CD4-positive, alpha-beta T cell treated with Interleukin-21 for 1 hour (primary cell): ENCODE data around the gene CXADR.
"Not testable (repeated sequence)": the region's sequence is repeated elsewhere in the genome, so short reads cannot be mapped to it uniquely, and the experiment has no call there.

Experiments
- DNase-seq: peaks from one replicate; pipeline ENCODE4 v3.0.0-alpha.2; 2020

CXADR gene

DNA sequence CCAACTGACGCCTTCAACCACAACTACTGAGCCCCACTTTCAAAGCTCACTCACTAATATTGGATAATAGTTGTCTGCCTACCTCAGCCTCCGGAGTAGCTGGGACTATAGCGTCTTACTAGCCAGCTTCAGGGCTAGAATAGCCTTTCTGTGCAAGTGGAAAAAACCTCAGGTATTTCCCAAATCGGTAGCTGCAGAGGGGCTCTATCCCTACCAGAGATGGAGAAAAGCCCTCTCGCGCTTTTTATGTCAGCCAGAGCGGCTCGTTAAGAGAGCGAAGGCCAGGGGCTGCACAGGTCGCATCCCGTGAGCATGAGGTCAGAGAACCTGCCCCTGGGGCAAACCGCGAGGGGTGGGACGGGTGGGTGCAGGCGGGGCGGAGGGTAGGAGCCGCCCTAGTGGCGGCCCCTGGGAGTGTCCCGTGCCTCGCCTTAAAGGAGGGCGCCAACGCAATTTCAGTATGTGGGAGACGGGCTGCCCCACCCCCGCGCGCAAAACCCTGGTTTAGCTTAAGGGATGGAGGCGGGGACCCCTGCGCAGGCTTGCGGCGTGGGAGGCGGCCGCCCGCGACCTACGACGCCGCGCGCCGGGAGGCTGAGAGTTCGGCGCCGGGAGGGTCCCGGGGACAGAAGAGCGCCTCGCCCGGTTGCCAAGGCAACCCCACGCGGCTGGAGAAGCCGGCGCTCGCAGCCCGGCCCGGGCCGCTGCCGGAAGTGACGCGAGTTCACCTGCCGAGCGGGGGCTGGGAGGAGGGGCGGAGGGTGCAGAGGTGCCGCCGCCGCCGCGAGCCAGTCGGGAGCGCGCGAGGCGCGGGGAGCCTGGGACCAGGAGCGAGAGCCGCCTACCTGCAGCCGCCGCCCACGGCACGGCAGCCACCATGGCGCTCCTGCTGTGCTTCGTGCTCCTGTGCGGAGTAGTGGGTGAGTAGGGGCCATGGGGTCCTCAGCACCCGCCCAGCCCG lies at the start of gene CXADR:
Gene CXADR (plus strand): TSS at position 791 of the 961 bp plus-strand sequence. CDS start 87 bp downstream, at position 878.
- DNase-seq, result peak; percentile 85

GRCh38 chr21:17466166-17466565 lies 46.7 kb upstream of the CXADR start:
- no peak for DNase-seq

GRCh38 chr21:17467392-17467791 lies 45.5 kb upstream of the CXADR start:
- no peak for DNase-seq

- DNase-seq, result no peak
These were observed 45.0 kb upstream of the CXADR start for GRCh38 chr21:17467829-17468228.

- no peak for DNase-seq
These were observed 44.1 kb upstream of the CXADR start for GRCh38 chr21:17468698-17469097.

DNA sequence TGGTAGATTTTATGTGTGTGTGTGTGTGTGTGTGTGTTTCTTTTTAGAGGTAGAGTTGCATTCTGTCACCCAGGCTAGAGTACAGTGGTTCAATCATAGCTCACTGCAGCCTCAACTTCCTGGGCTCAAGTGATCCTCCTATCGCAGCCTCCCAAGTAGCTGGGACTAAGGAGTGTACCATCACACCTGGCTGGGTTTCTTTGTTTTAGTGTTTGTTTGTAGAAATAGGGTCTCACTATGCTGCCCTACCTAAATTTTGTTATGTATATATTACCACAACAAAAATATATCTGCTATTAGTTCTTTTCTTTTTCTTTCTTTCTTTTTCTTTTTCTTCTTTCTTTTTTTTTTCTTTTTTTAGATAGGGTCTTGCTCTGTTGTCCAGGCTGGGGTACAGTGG lies 43.1 kb upstream of the CXADR start:
- DNase-seq, result no peak

DNA sequence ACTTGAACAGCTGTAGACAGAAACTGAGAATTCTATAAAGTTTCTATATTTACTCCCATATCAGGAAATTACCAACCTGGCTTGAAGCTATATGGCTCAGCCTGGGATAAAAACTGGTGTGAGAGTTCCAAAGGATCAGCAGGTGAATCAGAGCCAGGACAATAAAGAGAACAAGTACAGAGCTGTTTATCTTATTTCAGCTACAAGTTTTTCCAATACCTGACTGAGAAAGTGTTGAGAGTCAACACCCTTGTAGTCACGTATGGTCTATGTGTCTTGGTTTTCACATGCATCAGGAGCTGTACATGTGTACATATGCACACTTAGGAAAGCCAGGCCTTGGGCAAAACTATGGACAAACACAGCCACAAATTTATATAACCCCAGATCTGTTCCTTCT lies 40.7 kb upstream of the CXADR start:
- DNase-seq, result no peak

DNA sequence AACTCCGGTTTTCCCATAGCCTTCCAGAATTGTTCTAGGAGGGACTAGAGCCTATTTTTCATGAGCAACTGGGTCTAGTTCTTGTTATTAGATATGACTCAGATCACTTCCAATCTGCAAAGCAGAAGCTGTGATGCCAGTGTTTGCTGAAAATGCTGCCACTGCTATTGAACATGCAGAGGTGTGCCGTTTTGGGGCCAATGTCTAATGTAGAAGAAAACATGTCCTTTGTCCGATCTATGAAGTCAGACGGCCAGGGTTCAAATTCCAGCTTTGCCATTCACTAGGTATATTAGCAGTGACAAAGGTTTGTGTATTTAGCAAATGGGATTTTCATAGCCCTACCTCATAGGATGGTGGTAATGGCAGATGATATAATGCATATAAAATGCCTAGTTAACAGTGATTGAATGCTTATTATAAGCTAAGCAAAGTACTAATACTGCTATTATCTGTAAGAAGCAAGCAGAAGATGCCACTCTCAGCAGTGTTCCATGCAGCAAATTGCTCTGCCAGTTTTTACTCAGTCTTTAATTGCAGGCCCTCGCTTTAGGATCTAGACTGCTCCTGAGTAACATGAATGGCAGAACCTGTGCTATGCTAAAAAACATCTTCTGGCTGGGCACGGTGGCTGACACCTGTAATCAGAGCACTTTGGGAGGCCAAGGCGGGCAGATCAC lies 40.1 kb upstream of the CXADR start:
- no peak for DNase-seq

- DNase-seq, result no peak
These were observed 36.8 kb upstream of the CXADR start for GRCh38 chr21:17476006-17476405.

GRCh38 chr21:17478156-17478555 lies 34.7 kb upstream of the CXADR start:
- DNase-seq, result not testable (repeated sequence)

DNA sequence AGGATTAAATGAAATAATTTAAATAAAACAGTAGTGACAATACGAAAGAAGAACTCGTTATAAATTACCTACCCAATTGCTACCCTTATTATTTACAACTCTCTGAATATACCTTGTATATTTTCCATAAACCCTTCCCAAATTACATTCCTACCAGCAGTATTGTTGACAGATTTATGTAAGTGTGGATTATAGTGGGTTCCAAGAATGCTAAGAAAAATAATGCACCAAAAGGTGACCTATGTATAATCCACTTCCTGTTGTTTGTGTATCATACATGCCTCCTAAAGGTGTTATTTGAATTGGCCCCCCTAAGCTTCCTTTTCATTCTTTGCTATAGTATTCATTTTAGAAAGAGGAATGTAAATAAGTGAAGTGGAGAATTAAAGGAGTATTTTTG lies 33.2 kb upstream of the CXADR start:
- no peak for DNase-seq

- DNase-seq, result no peak
These were observed 29.9 kb upstream of the CXADR start for GRCh38 chr21:17482928-17483327.

DNA sequence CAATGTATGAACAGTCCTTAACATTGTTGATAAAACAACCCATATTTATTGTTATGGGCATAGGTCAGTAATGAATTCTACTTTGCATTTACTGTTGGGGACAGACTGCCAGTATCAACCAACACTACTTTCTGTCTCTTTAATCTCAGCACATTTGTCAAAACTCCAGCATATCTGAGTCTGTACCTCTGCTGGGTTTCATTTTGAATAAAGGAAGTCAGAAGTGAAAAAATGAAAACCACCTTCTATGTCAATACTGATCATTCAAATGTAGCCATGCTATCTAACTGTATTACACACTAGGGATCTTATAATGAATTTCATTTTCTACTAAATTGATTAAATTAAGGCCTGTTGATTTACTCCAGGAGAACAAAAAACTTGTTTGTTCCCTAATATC lies 24.2 kb upstream of the CXADR start:
- no peak for DNase-seq

DNA sequence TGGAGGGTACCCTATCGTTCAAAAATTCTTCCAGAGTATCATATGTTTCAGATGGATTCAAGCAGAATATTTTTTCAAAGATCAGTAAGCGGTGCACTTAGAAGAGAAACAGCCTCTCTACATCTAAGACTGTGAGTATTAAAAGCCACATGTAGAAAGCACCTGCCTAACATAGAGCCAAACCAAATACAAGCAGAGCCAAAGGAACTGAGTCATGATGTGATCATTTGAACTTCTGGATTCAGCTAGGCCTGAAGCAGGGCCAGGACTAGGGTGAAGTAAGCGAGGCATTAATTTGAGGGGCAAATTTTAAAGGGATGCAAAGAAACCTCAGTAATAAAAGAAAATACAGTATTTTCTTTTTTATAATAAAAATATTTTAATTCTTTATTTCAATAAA lies 23.3 kb upstream of the CXADR start:
- not testable (repeated sequence) for DNase-seq

DNA sequence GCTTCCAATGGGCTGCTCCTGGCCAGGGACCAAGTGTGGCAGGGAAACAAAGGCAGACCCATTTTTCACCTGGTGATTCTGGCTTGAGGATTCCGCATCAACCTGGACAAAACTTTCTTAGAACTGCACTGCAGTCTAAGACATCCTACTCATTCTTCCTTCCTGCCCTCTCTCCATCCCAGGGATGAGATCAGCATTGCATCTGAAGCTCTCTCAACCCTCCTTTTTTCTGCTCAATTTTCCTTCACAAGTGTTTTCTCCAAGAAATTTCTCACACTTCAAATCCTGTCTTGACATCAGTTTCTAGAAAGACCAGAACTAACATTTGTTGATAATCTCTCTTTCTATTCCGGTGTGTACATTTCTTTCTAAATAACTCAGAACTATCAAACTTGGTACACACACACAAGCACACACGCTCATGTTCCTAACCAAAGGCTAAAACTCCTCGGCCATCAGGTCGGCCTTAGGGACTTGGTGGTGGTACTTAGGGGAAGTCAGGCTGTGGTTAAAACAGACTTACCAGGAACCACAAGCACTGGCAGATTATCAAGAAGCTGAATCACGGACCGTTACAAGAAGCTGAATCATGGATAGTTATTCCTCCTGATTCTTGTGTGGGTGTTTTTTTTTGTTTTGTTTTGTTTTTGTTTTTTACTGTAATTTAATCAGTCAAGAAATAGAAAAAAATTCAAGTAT lies 21.0 kb upstream of the CXADR start:
- DNase-seq, result no peak

- DNase-seq, result no peak
These were observed 20.3 kb upstream of the CXADR start for GRCh38 chr21:17492415-17493168.

DNA sequence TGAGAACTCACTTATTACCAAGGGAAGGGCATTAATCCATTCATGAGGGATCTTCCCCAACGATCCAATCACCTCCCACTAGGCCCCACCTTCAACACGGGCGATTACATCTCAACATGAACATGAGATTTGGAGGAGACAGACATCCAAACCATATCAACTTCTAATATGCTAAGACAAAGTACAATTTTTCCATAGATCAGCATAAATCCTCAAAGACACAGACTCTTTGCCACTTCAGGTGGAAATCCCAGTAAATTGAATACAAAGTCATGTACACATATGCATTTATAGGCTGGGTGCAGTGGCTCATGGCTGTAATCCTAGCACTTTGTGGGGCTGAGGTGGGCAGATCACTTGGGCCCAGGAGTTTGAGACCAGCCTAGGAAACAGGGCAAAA lies 18.8 kb upstream of the CXADR start:
- DNase-seq, result no peak

GRCh38 chr21:17495680-17496079 lies 17.2 kb upstream of the CXADR start:
- DNase-seq, result no peak

GRCh38 chr21:17497316-17497715 lies 15.5 kb upstream of the CXADR start:
- no peak for DNase-seq

DNA sequence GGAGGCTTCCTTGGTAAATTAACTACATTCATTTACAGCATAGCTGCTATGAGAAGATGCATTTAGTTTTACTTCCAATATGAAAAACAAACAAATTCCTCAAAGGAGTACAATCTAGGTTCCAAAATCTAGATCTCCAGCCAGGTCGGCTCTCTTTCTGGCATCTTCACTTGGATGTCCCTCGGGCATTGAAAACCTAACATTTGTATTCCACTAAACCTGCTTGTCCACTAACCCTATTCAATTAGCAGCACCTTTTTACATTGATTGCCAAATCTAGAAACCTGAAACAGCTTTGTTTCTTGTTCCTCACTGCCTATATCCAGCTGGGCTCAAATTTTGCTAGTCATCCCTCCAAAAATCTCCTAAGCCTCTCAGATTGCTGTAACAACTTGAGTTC lies 14.3 kb upstream of the CXADR start:
- DNase-seq, result no peak

- DNase-seq, result no peak
These were observed 11.5 kb upstream of the CXADR start for GRCh38 chr21:17501107-17502006.

- not testable (repeated sequence) for DNase-seq
These were observed 9.9 kb upstream of the CXADR start for GRCh38 chr21:17502985-17503384.
